ENCODE data around the gene OLFML2B.

- TF ChIP-seq TARDBP (IDR thresholded peaks at IDR 0.05), result no peak
- no peak for TF ChIP-seq ARNT (IDR thresholded peaks at IDR 0.05)
Measured at GRCh38 chr1:162007466-162007865, 16.2 kb downstream of the OLFML2B start.

Measured in HEK293T (cell line).